HG02623 (cell line): ENCODE measurements around the gene TMEM156.

Experiments used
- ATAC-seq: cut with Tn5 transposase; IDR thresholded peaks from one replicate; pipeline ENCODE4 v1.9.1; 2021; ENCODE audit warnings: moderate library complexity; ENCODE audit not compliant: unreplicated experiment

The TMEM156 gene, protein sequence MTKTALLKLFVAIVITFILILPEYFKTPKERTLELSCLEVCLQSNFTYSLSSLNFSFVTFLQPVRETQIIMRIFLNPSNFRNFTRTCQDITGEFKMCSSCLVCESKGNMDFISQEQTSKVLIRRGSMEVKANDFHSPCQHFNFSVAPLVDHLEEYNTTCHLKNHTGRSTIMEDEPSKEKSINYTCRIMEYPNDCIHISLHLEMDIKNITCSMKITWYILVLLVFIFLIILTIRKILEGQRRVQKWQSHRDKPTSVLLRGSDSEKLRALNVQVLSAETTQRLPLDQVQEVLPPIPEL

DNA sequence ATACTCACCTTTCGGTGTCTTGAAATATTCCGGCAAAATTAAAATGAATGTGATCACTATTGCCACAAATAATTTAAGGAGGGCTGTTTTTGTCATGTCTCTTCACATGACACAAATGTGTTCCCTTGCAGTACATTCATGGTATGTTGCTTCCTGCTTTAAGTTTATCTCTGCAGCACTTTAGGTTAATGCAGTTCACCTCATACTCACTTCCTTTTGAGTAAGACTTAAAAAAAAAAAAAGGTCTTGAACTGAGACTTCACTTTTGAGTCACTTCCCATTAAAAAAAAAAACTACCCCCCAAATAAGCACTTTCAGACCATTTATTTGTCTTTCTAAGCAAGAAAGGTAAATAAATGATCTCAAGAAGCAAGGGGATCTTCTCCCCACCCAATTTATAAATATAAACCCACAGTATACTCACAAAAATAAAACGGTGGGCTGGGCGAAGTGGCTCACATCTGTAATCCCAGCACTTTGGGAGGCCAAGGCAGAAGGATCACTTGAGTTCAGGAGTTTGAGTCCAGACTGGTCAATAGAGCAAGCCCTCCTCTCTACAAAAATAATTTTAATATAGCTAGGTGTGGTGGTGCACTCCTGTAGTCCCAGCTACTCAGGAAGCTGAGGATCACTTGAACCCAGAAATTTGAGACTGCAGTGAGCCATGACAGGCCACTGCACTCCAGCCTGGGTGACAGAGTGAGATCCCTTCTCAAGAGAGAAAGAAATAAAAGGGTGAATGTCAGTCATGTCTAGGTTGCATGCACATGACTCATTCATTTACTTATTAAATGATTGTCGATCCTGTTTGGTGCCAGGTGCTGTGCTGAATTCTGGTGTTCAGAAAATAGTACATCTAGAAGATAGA lies at the start of gene TMEM156:
Gene TMEM156, minus strand, starts transcription at position 192 of the 868 bp plus-strand sequence. Its CDS starts 96 bp downstream, at position 96.
- ATAC-seq = peak; percentile 49

DNA sequence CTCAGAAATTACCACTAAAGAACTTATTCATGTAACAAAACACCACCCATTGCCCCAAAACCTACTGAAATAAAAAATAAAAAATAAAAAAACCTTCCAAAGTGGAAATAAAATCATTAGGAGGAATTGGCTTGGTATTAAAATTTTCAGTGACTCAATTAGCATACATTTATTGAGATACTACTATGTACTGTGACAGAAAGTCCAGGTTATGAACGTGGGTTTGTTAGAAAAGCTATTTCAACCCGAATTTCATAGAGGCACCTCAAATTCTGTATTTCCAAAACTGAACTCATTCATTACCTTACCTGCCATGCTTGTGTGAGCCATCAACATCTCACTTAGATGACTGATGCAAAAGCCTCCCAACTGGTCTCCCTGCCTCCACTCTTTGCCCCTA lies 46.6 kb upstream of the TMEM156 start:
- no peak for ATAC-seq

DNA sequence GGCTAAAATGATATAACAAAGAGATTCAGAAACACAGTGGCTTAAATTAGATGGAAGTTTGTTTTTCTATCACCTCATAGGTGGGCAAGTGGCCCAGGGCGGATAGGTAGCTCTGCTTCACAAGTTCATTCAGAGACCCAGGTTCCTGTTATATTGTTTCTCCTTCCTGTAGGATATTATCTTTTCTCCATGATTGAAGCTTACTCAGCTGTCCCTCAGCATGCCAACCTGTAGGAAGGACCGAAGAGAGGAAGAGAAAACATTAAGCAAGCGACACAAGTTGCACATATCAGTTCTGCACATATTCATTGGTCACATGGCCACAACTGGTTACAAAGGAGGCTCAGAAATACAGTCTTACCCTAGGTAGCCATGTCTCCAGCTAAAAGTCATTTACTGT lies 36.7 kb upstream of the TMEM156 start:
- no peak for ATAC-seq

DNA sequence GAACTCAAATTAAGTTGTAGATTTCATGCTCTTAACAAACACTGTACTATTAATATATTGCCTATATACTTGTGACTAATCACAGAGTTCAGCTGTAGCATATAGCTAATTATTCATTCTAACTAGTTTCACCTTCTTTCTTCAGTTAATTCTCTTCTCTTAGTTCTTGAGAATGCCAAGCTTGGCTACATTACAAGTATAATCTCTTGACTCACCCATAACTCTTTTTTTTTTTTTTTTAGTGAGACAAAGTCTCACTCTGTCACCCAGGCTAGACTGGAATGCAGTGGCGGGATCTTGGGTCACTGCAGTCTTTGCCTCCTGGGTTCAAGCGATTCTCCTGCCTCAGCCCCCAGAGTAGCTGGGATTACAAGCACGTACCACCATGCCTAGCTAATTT lies 35.2 kb upstream of the TMEM156 start:
- ATAC-seq = no peak

DNA sequence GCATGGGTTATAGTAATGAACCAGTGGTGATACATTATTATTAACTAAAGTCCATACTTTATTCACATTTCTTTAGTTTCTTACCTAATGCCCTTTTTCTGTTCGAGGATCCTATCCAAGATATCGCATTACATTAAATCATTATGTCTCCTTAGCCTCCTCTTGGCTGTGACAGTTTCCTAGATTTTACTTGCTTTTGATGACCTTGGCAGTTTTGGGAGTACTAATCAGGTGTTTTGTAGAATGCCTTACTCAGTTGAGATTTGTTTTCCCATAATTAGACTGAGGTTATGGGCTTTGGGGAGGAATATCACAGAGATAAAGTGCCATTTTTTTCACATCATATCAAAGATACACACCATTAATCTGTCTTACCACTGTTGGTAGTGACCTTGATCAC lies 34.8 kb upstream of the TMEM156 start:
- ATAC-seq = no peak

DNA sequence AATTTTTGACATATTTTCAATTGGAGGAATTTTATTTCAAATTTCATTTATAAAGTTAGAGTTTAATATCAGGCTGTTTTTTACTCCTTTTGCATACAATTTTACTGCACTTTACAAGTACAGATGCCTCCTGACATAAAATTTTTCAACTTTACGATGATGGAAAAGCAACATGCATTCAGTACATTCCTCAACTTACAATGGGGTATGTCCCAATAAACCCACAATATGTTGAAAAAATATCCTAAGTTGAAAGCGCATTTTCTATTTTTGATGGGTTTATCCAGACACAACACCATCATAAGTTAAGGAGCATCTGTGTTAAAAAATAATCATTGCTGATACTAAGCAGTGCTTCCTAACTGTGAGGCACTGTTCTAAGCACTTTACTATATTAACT lies 34.2 kb upstream of the TMEM156 start:
- ATAC-seq = no peak

DNA sequence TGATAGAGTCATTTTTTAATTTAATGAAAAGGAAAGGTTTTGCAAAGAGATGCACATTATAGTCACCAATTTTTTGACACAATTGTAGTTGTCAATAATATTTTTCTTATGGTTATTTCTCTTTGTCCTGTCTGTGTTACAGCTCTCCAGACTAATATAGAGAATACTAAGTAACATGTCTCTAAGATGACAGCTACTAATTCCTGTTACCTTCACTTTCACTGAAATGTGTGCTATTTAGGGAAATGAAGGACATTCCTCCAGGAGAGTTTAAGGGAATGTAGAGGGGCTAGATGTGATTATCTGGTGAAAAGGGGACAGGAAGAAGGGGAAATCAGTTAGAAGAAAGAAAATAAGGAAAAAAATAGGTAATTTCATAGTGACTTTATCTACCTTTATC lies 31.2 kb upstream of the TMEM156 start:
- no peak for ATAC-seq

DNA sequence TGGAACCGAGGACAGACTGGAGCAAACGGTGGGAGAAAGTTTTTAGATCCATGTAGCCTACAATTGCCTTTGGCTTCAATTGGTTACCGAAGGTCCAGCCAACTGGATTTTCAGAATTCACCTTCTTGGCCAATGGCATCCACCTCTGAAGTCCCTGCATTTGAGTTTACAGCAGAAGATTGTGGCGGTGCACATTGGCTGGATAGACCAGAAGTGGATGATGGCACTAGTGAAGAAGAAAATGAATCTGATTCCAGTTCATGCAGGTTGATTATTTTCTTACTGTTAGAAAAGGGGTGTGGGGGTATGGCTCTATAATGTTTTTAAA lies 30.5 kb upstream of the TMEM156 start:
- ATAC-seq = no peak

DNA sequence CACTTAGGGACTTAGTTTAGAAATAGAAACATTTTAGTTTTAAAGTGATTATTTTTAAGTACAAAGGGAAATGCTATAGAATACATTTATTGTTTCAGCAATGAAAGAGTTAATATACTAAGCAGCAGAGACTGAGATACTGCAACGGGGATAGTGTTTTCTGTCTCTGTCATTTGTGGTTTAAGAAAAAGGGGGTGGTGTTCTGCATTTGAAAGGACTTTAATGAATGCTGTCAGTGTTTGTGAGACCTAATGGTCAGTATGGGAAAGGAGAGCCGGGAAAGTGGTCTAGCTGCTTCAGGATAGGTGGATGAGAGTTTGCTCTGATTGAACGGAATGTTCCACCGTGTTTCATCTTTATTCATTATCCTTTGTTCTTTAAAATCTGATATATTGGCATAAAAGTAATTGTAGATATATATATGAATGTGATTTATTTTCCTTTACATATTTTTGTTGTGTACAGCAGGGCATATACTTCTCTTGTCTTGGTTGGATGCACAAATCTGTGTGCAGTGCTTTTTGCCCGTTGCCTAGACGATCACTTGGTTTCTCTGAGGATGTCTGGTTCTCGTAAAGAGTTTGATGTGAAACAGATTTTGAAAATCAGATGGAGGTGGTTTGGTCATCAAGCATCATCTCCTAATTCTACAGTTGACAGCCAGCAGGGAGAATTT lies 30.0 kb upstream of the TMEM156 start, which contains the start of gene KLHL5:
Gene KLHL5, plus strand, starts transcription at position 139 of the 676 bp plus-strand sequence. Its CDS starts 421 bp downstream, at position 560.
- no peak for ATAC-seq

DNA sequence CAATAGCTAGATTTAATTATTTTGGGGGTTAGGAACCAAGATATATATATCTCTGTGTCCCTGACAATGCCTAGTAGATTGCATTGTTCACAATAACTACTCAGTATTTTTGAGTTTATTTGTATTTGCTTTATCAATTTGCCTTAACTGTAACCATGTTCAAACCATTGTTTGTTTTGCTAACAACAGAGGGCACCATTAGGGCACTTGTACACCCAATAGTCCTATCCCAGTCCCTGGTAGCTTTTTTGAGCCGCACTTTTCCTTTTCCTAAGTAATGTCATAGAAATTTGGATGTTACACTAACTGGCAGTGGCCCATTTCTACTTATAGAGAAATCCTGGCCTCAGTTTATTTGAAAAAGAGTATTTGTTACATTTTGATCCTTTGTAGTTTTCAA lies 29.2 kb upstream of the TMEM156 start:
- no peak for ATAC-seq

DNA sequence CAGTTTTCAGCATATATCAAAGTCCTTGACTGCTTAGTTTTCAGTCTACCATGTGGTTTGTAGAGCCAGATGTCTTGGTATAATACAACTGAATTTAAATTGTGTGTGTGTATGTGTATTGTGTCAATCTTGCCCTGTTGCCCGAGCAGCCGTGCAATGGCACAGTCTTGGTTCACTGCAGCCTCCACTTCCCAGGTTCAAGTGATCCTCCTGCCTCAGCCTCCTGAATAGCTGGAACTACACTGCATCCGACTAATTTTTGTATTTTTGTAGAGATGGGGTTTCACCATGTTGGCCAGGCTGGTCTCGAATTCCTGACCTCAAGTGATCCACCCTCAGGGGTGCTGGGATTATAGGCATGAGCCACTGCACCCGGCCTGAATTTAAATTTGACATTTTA lies 23.8 kb upstream of the TMEM156 start:
- no peak for ATAC-seq

DNA sequence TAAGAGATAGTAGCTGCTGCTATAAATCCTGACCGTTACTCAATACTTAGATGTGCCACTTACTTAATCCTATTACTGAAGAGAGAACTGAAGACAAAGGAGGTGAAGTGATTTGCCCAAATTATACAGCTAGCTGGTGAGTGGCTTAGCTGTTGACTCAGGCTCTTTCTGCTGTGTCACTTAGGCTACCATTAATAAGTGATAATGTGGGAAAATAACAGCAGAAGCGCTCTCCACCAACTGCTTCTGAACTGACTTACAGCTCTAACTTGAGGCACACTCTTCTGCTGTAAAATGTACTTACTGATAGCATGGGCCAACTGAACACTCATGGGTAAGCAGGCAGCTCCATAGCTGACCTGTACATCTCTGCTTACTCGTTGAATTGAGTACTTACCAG lies 22.3 kb upstream of the TMEM156 start:
- ATAC-seq = no peak

DNA sequence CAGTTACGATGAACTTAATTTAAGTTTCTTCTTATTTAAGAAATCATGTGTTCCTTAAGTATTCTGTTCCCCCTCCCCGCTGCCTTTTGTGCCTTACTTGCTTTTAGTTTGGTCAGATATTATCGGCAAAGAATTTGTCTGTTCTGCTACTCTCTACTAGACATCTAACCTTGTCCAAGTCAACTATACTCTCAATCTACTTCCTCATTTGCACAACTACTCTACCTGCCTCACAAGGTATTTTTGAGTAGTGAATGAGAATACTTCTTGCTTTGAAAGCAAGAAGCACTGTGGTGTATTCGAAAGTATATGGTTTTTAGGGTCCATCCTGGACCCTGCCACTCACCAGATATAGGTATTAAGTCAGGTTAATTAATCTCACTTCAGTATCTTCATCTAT lies 21.8 kb upstream of the TMEM156 start:
- ATAC-seq = no peak

DNA sequence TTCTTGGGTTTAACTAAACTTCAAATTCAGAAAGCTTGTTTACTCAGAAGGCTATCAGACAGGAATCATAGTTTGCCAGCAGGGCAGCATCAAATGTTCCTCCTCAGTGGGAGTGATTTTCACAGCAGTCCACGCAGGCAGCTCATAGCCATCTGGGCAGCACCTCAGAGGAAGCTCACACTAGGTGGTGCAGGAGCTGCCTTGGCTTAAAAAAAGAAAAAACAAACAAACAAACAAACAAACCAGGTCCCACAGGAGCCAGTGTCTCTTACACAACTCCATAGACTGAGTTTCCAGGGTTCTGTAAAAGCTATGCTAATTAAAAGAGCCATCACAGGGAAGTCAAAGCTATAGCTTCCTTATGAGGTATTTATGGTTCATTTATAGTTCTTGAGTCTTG lies 19.3 kb upstream of the TMEM156 start:
- no peak for ATAC-seq

DNA sequence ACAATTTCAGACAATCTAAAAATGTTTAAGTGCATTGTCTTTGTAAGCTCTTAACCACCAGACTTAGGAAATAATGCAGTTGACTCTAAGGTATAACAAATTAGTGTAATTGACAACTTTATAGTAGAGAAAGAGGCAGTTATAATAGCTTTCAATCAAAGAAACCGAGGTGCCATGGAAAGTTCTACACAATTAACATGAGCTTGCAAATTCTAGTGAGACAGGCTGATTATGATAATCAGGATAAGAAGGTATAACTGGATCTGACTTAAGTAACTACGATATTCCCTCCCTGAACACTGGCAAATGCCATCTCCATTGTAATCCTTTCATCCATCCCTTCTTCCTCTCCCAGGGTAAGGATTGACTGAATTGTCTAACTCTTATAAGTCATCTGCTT lies 18.4 kb upstream of the TMEM156 start:
- no peak for ATAC-seq

DNA sequence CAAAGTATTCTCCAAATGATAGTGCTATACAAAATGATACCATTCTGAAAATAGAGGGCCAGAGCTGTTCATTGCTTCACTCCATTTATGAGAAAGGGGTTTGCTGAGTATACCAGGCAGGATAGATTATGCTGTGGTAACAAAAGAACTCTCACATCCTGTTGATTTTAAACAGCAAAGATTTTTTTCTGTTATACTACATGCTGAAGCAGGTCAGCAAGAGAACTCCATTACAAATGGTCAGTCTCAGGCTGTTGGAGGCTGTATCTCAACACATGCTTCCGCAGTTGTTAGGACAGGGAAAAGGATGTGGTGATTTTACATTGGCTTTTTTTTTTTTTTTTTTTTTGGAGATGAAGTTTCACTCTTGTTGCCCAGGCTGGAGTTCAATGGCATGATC lies 16.1 kb upstream of the TMEM156 start:
- ATAC-seq = no peak

DNA sequence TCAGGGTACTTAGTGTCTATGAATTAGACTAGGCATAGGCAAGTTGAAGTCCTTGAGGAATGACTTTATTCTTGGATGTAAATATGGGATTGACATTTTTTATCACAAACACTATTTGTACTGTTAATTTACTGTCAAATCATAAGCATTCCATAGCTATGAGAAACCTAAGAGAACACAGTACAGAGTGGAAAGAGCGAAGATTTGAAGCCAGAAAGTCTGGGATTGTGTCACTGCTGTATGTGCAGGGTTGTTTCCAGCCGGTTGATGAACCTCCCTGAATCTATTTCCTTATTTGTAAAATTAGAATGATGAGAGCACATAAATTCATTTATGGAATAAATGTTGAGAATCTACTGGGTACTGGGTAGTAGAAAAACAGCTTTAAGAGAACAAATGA lies 15.5 kb upstream of the TMEM156 start:
- no peak for ATAC-seq

DNA sequence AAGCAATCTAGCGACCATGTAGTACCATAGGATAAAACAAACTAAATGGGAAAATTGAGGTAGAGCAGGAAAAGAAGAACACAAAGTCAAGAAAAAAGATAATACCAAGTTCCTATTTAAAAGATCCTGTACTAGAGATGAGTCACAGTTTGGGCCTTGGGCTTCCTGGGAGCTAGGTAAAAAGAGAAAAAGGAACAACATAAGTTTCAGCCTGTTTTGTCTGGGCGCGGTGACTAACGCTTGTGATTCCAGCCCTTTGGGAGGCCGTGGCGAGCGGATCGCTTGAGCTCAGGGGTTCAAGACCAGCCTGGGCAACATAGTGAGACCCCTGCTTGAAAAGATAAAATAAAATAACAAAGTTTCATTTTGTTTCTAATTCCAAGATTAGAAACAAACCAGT lies 14.0 kb upstream of the TMEM156 start:
- no peak for ATAC-seq

DNA sequence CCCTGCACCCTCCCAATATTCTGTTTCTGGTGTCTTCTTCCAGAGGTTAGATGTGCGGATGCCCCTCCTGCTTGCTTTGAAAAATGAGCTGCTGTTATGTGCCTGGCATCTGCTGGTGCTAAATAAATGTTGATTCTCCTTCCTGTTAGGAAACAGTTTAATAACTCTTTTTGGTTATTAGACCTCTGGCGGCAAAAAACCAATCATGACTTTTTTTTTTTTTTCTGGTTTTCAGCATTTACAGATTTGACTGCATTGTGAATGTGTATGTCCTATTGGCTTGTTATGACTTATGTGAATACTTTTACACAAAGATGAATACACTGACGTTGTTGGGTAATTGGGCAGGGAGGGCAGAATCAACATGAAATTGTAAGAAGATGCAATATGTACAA lies 13.6 kb upstream of the TMEM156 start:
- no peak for ATAC-seq

DNA sequence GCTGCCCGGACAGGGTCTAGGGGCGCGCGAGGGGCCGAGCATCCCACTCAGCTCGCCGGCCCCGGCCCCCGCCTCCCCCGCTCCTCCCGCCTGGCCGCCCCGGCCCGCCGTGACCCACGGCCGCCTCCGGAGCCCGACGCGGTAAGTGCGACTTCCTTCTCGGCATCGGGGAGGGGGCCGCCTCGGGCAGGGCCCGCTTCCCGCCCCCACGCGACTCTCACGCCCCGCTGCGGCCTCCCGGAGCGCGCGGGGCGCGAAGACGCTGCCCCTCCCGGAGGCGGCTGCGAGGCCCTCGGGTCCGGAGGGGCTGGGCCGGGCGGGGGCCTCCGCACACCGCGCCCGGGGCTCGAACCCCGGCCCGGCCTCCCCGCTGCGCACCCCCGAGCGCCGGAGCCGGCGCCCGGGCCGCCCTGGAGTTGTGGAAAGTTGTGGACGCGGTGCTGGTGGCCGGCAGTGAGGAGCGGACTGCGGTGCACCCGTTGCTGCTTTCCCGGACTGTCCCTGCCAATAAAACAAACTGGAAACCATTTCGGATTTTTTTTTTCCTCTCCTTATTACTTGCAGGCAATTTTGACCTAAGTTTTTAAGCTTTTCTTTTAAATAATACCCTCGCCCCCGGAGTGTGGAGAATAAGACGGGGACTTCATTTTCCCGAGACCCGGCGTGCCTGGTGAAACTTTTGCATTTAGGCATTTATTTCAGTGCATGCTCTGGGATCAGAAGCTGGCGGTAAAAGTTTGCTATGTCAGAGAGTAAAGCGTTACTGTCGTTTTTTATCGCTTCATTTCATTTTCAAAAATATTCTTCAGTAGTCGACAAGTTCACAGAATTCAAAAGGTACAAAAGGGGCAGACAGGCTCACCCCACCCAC lies 13.0 kb upstream of the TMEM156 start:
- ATAC-seq = peak; percentile 26
